AG04449 (cell line): ENCODE results near the gene OR2W1.

ENCODE experiments used
- CTCF ChIA-PET: fragments of 350-600 bp; formaldehyde crosslinking; extraction: SDS; loops from one replicate; lab custom pipeline; 2021; ENCODE audit warnings: antibody characterized with exemption; lab: Yijun Ruan, JAX
- POLR2A ChIA-PET: fragments of 400-600, 350-600 bp; formaldehyde crosslinking; extraction: SDS; loops from one replicate; lab custom pipeline; 2020; ENCODE audit warnings: antibody characterized with exemption, inconsistent platforms; lab: Yijun Ruan, JAX
- DNase-seq: peaks from one replicate; pipeline ENCODE4 v3.0.0-alpha.2; 2010; ENCODE audit warnings: low read depth, low spot score
- H3K4me3 ChIP-seq: 2 replicates; pipeline ENCODE4 v1.5.1; 2011; ENCODE audit warnings: low read depth, mild to moderate bottlenecking, control low read depth, low read length
- CTCF ChIP-seq: IDR thresholded peaks from one replicate; pipeline ENCODE4 v1.5.1; 2011; ENCODE audit warnings: mild to moderate bottlenecking, moderate library complexity, low read length, control low read depth, inconsistent platforms; ENCODE audit not compliant: insufficient read depth; ENCODE audit errors: missing control alignments

Gene OR2W1

GRCh38 chr6:29071831-29072723 is 27.1 kb upstream of the OR2W1 start:
- CTCF ChIA-PET, result no interaction called here
- TF ChIP-seq CTCF, result peak; percentile 60
- DNase-seq, result no peak
- POLR2A ChIA-PET, result no interaction called here
- no peak overlapping the region for H3K4me3 ChIP-seq

- TF ChIP-seq CTCF, result no peak
- CTCF ChIA-PET, result no interaction called here
- no peak for DNase-seq
- H3K4me3 ChIP-seq, result no peak overlapping the region
- POLR2A ChIA-PET, result no interaction called here
These were observed 6.7 kb upstream of the OR2W1 start for GRCh38 chr6:29051680-29052079.

GRCh38 chr6:29035951-29036350 is 9.0 kb downstream of the OR2W1 start:
- CTCF ChIA-PET, result no interaction called here
- no peak overlapping the region for H3K4me3 ChIP-seq
- no peak for TF ChIP-seq CTCF
- POLR2A ChIA-PET, result no interaction called here
- no peak for DNase-seq

GRCh38 chr6:29028821-29029220 is 16.2 kb downstream of the OR2W1 start:
- TF ChIP-seq CTCF, result no peak
- POLR2A ChIA-PET, result no interaction called here
- no peak overlapping the region for H3K4me3 ChIP-seq
- DNase-seq, result no peak
- CTCF ChIA-PET, result interaction anchor here (0.8 to 1.0 kb wide), 2 partner anchors 10 to 12 kb away, joined by 3 read pairs; no protein-coding TSS in a partner anchor

- no peak for TF ChIP-seq CTCF
- POLR2A ChIA-PET, result no interaction called here
- no peak for DNase-seq
- CTCF ChIA-PET, result interaction anchor here (1.4 kb wide), 1 partner anchor 10 kb away, joined by 4 read pairs; no protein-coding TSS in a partner anchor
- H3K4me3 ChIP-seq, result no peak overlapping the region
These were observed 18.9 kb downstream of the OR2W1 start for GRCh38 chr6:29025927-29026585.

GRCh38 chr6:29021434-29021833 is 23.5 kb downstream of the OR2W1 start:
- CTCF ChIA-PET, result interaction anchor here (1.2 to 4.2 kb wide), 4 partner anchors 99 to 336 kb away, joined by 3 to 27 read pairs (median 3); no protein-coding TSS in a partner anchor

More at GRCh38 chr6:29021434-29021833, 23.5 kb downstream of the OR2W1 start:
- POLR2A ChIA-PET, result no interaction called here
- TF ChIP-seq CTCF, result no peak
- no peak overlapping the region for H3K4me3 ChIP-seq
- no peak for DNase-seq
